HG02759 (cell line): ENCODE data around the gene EXOC3.
"Not testable (repeated sequence)": the region's sequence is repeated elsewhere in the genome, so short reads cannot be mapped to it uniquely, and the experiment has no call there.

Experiments used
- ATAC-seq: cut with Tn5 transposase; IDR thresholded peaks from one replicate; pipeline ENCODE4 v1.9.1; 2021; ENCODE audit warnings: mild to moderate bottlenecking, moderate library complexity; ENCODE audit not compliant: unreplicated experiment

Gene EXOC3

GRCh38 chr5:406041-406440, 36.9 kb upstream of the EXOC3 start:
- ATAC-seq: no peak

DNA sequence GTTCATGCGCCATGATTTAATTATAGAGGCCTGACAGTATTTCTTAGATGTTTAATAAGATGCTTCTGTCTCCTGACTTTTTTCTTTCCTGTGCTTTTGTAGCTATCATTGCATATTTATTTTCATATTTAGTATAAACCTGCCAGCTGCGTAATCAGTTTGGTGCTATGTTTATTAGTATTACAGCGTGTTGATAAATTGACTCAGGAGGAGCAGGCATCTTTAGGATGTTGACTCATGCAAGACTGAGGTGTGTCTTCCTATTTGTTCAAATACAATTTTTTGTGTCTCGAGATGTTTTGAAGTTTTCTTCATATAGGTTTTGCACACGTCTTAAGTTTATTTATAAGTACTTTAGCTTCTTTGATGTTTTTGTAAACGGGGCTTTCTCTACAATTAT, 35.9 kb upstream of the EXOC3 start:
- no peak for ATAC-seq

- no peak for ATAC-seq
Observed at GRCh38 chr5:407801-408268, 35.1 kb upstream of the EXOC3 start.

DNA sequence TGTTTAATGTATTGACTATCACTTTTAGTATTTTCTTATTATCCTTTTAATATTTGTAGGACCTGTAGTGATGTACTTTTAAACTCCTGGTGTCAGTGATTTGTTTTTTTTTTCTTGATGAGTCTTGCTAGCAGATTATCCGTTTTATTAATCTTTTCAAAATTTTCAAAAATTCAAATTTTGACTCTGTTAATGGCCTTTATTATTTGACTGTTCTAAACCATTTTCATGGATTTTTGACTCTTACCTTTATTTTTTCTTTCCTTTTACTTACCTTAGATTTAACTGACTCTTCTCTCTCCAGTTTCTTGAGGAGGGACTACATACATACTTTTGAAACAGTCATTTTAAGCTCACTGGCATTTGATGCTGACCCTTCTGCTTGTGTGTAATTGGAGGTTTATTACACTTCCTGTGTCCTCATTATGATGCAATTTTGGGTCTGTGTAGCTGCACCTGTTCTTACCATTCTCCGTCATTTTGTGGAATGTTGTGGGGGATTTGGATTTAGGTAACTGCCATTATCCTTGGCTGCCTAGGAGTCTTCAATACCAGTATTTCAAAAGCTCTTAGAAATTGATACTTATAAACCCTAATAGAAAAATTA, 32.0 kb upstream of the EXOC3 start:
- no peak for ATAC-seq

- ATAC-seq: no peak
Observed at GRCh38 chr5:411728-412127, 31.2 kb upstream of the EXOC3 start.

GRCh38 chr5:414991-415927, 27.7 kb upstream of the EXOC3 start:
- not testable (repeated sequence) for ATAC-seq

DNA sequence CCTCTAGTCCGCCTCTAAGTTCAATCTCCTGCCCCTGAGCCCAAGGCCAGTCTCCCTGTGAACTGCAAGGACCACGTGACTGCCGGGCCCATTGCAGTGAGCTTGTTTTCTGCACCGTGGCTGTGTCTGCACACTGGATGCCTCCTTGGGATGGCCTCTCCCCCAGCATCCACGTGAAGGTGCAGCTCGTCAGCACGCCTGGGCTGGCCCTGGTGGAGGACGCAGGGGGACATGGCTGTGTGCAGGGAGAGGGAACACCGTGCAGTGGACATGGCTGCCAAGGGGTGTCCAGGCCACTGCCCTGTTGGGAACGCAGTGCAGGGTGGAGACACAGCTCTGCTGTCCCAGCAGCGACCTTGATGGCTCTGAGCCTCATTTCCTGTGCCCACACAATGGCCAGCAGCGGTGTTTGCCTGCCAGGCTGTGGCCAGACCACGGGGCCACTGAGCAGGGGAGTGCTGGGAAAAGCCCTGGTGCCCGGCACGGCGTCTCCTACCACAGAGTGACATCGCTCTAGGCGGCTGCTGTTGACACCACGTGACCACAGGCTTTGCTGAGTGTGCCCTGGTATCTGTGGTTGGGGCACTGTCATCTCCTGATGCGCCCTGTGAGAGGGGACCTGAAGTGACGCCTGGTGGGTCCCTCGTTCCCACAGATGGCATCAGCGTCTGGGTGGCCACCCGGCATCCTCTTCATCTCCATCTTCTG, 26.9 kb upstream of the EXOC3 start:
- no peak for ATAC-seq

GRCh38 chr5:416636-416960, 26.4 kb upstream of the EXOC3 start:
- ATAC-seq: no peak

DNA sequence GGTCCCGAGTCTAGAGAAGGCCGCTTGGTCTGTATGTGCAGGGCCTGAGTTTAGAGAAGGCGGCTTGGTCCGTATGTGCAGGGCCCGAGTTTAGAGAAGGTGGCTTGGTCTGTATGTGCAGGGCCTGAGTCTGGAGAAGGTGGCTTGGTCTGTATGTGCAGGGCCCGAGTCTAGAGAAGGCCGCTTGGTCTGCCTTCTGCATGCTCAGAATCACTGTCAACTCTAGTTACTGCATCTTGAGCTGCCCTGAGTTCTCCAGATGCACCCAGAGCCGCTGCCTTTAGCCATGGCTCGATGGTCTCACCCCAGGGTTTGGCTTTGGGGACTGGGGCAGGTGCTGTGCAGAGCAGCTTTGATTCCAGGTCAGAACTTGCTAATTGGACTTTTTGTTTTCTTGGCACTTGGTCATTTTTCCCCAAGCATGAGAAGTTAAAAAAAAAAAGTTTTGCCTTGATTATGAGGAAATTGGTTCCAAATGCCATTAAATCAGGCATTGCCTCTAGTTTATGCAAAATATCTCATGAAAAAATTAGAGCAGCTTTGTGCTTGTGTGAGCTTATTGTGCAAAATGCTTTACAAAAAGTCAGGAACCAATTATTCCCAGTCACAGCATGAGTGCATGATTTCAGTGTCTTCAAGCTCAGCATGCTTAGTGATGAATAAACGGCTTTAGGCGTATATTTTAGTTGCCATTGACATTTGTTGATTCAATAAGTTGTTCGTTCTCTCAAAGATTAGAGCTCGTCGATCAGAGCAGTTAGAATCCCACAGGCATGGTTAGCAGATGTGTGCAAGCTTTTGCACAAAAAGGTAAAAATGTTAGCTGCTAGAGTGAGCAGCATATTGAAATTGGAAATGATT, 25.4 kb upstream of the EXOC3 start:
- ATAC-seq: no peak

DNA sequence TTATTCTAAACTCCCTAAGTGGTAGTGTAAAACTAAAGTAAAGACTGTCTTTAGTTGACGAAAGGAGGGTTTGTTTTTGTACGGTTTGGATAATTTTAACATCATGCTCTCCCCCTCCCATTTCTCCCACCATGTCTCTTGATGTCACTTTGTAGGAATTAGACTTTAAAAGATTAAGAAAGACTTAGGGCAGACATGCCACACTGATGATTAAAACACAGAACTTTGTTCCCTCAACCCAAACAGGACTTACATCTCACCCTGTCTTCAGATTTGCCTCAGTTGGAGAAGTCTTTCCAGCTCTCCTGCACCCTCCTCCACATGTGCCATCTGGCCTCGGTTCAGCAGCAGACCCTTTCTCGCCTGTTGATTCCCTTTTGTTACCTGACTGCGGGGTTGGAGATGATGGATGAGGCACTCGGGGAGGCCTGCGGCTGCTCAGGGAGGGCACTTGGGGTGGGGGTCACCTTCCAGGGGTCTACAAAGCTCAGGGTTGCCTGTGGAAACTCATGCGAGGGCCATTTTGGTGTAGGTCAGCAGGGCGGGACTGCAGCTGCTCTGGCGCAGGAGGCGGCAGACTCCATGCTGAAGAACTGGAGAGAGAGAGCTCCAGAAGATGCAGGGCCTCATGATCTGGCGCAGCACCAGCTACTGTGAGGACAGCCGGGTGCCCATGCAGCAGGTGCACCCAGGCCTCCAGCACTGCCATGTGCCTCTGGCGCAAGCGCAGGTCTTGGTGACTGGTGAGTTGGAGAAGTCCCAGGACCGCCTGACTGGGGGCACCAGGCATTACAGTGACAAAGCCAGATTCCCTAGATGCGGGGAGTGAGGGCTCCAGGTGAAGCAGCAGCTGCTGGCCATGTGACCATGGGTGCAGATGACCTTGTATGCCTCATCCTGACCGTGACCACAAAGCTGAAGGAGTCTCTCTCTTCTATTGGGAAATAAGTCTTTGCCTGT, 24.5 kb upstream of the EXOC3 start:
- ATAC-seq: no peak

GRCh38 chr5:419970-420369, 23.0 kb upstream of the EXOC3 start:
- no peak for ATAC-seq

GRCh38 chr5:420632-421286, 22.2 kb upstream of the EXOC3 start:
- no peak for ATAC-seq

GRCh38 chr5:421287-421880, 21.6 kb upstream of the EXOC3 start:
- ATAC-seq: no peak

GRCh38 chr5:421901-422300, 21.1 kb upstream of the EXOC3 start:
- ATAC-seq: no peak

- no peak for ATAC-seq
Observed at GRCh38 chr5:422323-423232, 20.4 kb upstream of the EXOC3 start.

- ATAC-seq: no peak
Observed at GRCh38 chr5:423233-423565, 19.8 kb upstream of the EXOC3 start.

DNA sequence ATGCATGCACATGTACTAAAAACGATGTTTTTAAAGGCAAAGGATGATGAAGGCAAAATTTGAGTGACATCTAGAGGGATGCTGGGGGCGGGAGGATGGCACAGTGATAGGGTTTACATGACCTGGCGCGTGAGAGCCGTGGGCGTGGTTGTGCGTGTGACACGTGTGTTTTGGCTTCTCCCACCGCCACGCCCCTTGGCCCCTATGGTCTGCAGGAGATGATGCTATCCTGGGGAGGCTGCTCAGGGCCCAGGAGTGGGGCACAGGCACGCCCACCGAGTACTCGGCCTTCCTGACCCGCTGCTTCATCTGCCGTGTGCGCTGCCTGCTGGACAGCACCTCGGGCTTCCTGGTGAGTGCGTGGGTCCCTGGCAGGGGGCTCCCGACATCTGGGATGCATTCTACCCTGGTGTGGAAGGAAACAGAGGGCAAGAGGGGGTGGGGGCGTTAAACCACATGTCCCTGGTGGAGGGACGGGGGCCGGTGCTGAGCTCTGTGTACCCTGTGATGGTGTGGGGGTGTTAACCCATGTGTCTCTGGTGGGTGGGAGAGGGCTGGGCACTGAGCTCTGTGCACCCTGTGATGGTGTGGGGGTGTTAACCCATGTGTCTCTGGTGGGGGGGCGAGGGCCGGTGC, 19.2 kb upstream of the EXOC3 start:
- ATAC-seq: no peak
